Endothelial cell of umbilical vein (primary cell): Measurements from ENCODE around the gene DDX31. TPM values are rescaled to one million over a fixed set of nuclear protein-coding genes. Genes with fewer than 3 reads are reported as not detected.

Experiments used
- BruUV-seq: library from RNA; stranded (reverse); fragments of 400-500 nt; replicated peaks from 2 replicates; lab custom pipeline; 2021; lab: Mats Ljungman, UMichigan
- CTCF ChIA-PET: fragments of 300-600, 350-600 bp; sonication (Branson Sonifier 250); formaldehyde crosslinking; loops from one replicate; lab custom pipeline; 2021; ENCODE audit warnings: antibody characterized with exemption, inconsistent platforms; lab: Charles Lee
- POLR2A ChIA-PET: fragments of 300-600, 350-600 bp; sonication (Branson Sonifier 250); formaldehyde crosslinking; loops from one replicate; lab custom pipeline; 2021; ENCODE audit warnings: antibody characterized with exemption, inconsistent platforms; lab: Charles Lee
- DNase-seq: peaks from one replicate; pipeline ENCODE4 v3.0.0-alpha.2; 2011; ENCODE audit warnings: low read depth, low spot score
- FAIRE-seq: peaks from 2 replicates; lab custom pipeline; 2011; peaks lifted over from hg19 to GRCh38; lab: Jason Lieb, UNC
- H2AFZ ChIP-seq: 2 replicates; pipeline ENCODE4 v1.6.0; 2012; ENCODE audit warnings: low read depth, low read length, control low read depth, inconsistent platforms
- H3K27ac ChIP-seq: 2 replicates; pipeline ENCODE4 v1.5.1; 2011; ENCODE audit warnings: low read depth, mild to moderate bottlenecking, control low read depth, low read length, moderate library complexity; ENCODE audit not compliant: insufficient read depth
- H3K27me3 ChIP-seq, 2 experiments: 2 replicates each; pipeline versions ENCODE4 v1.6.0 to v1.6.1; 2011; ENCODE audit warnings: low read length in 2 of 2, mixed read lengths in 1 of 2; ENCODE audit not compliant: control insufficient read depth in 2 of 2, insufficient read depth in 2 of 2
- H3K36me3 ChIP-seq, 2 experiments: 2 replicates in 1 of 2; 3 replicates in 1 of 2; pipeline ENCODE4 v1.5.1; 2011; ENCODE audit warnings: low read length in 2 of 2, mild to moderate bottlenecking in 1 of 2, moderate library complexity in 1 of 2; ENCODE audit not compliant: control insufficient read depth in 2 of 2, insufficient read depth in 2 of 2; ENCODE audit errors: extremely low read depth in 1 of 2
- H3K4me1 ChIP-seq: 3 replicates; pipeline ENCODE4 v1.5.1; 2011; ENCODE audit warnings: mild to moderate bottlenecking, low read length; ENCODE audit not compliant: control insufficient read depth, insufficient read depth; ENCODE audit errors: extremely low read depth
- H3K4me2 ChIP-seq: 2 replicates; pipeline ENCODE4 v1.6.1; 2011; ENCODE audit warnings: low read length, control low read depth, mixed read lengths; ENCODE audit not compliant: insufficient read depth
- H3K4me3 ChIP-seq, 3 experiments: fragments of 200-600 bp in 1 of 3; sonication (generic), shearing (Covaris generic) in 1 of 3; replicated peaks in 1 of 3; 2 replicates each; pipeline ENCODE4 v1.5.1; 2011 to 2016; ENCODE audit warnings: control low read depth in 3 of 3, low read length in 3 of 3, mild to moderate bottlenecking in 2 of 3, inconsistent platforms in 1 of 3, low read depth in 1 of 3, moderate library complexity in 1 of 3; ENCODE audit not compliant: insufficient read depth in 1 of 3
- H3K79me2 ChIP-seq: 2 replicates; pipeline ENCODE4 v1.6.0; 2012; ENCODE audit warnings: low read length, inconsistent platforms; ENCODE audit not compliant: control insufficient read depth, insufficient read depth
- H3K9ac ChIP-seq: replicated peaks from 2 replicates; pipeline ENCODE3; 2011; ENCODE audit warnings: low read length, control low read depth; ENCODE audit not compliant: insufficient read depth; ENCODE audit errors: extremely low read depth
- H3K9me1 ChIP-seq: replicated peaks from 3 replicates; pipeline ENCODE4 v1.6.0; 2011; ENCODE audit warnings: mild to moderate bottlenecking, low read length; ENCODE audit not compliant: control insufficient read depth, insufficient read depth; ENCODE audit errors: extremely low read depth
- H3K9me3 ChIP-seq: replicated peaks from 2 replicates; pipeline ENCODE4 v1.5.1; 2012; ENCODE audit warnings: low read length, inconsistent platforms; ENCODE audit not compliant: control insufficient read depth, insufficient read depth
- H4K20me1 ChIP-seq: replicated peaks from 2 replicates; pipeline ENCODE3; 2011; ENCODE audit warnings: mild to moderate bottlenecking, low read length; ENCODE audit not compliant: control insufficient read depth, insufficient read depth; ENCODE audit errors: extremely low read depth
- CTCF ChIP-seq, 2 donors: IDR thresholded peaks; 1 replicate in 1 of 2; 2 replicates in 1 of 2; pipeline ENCODE4 v1.5.1; 2011; ENCODE audit warnings: low read length in 2 of 2, mild to moderate bottlenecking in 2 of 2, moderate library complexity in 2 of 2, control low read depth in 1 of 2, inconsistent platforms in 1 of 2, low read depth in 1 of 2; ENCODE audit not compliant: insufficient read depth in 1 of 2; ENCODE audit errors: extremely low read depth in 1 of 2
- EZH2 ChIP-seq: IDR thresholded peaks from 2 replicates; pipeline ENCODE4 v1.6.1; 2012; ENCODE audit warnings: borderline replicate concordance, low read depth, mild to moderate bottlenecking, moderate library complexity, low read length, inconsistent platforms; ENCODE audit not compliant: severe bottlenecking
- FOS ChIP-seq: IDR thresholded peaks from 2 replicates; pipeline ENCODE4 v1.6.1; 2011; ENCODE audit warnings: mild to moderate bottlenecking, low read length, moderate library complexity, borderline replicate concordance; ENCODE audit not compliant: insufficient read depth
- GATA2 ChIP-seq: IDR thresholded peaks from 2 replicates; pipeline ENCODE4 v1.7.0; 2011; ENCODE audit warnings: low read depth, mild to moderate bottlenecking, moderate library complexity, mixed read lengths, low read length; ENCODE audit not compliant: insufficient read length, insufficient read depth
- JUN ChIP-seq: IDR thresholded peaks from 2 replicates; pipeline ENCODE4 v1.6.1; 2011; ENCODE audit warnings: borderline replicate concordance, low read depth; ENCODE audit not compliant: insufficient read length, insufficient read depth
- MAX ChIP-seq: IDR thresholded peaks from 2 replicates; pipeline ENCODE4 v1.6.1; 2011; ENCODE audit not compliant: insufficient read depth, insufficient read length
- MYC ChIP-seq: IDR thresholded peaks from one replicate; pipeline ENCODE4 v1.6.1; 2011; ENCODE audit warnings: mild to moderate bottlenecking, low read depth, low read length
- POLR2A ChIP-seq: IDR thresholded peaks from 2 replicates; pipeline ENCODE4 v1.6.1; 2012; ENCODE audit warnings: low read depth, mild to moderate bottlenecking, control low read depth, low read length
- POLR2AphosphoS5 ChIP-seq: IDR thresholded peaks from 2 replicates; pipeline ENCODE4 v1.6.1; 2012; ENCODE audit warnings: low read depth, mild to moderate bottlenecking, control low read depth, low read length, moderate library complexity; ENCODE audit not compliant: insufficient read depth
- dilution Hi-C: fragments of 300-500 bp; cut with MboI; formaldehyde crosslinking; loops from one replicate; pipeline ENCODE4 v1.15.0; 2019; ENCODE audit warnings: low sequenced_read_pairs; ENCODE audit not compliant: extremely low pct_ligation_motif_present
- intact Hi-C: fragments of 100-400 bp; cut with micrococcal nuclease; formaldehyde crosslinking; loops from one replicate; pipeline ENCODE4 v1.10.0; 2022
- polyA plus RNA-seq, 4 experiments: library from polyadenylated mRNA; depleted of rRNA in 3 of 4; stranded (reverse) in 3 of 4; unstranded in 1 of 4; fragments of >200 nt; gene quantifications; 2 replicates each; pipeline versions ENCODE4 v1.2.1 to v1.2.3, GENCODE V29; 2011 to 2012; ENCODE audit warnings: missing spikeins in 1 of 4
- total RNA-seq: library from RNA; stranded (reverse); gene quantifications from 2 replicates; pipeline ENCODE4 v1.2.3, GENCODE V29; 2021

DDX31 gene
- total and polyA plus RNA-seq, 2 donors (not counting 3 experiments of a cell fraction or from before 2014, with no cell fraction given), result 8.0 to 16.3 TPM

- H3K36me3 ChIP-seq, result no peaks in the 10 kb centered on the region
- CTCF ChIA-PET, result interaction anchor here (0.9 to 1.3 kb wide), 2 partner anchors 12 to 15 kb away, joined by 3 to 5 read pairs; no protein-coding TSS in a partner anchor
- POLR2A ChIA-PET, result no interaction called here
These were observed 110.1 kb downstream of the DDX31 start for GRCh38 chr9:132559711-132560110.

More at GRCh38 chr9:132559711-132560110, 110.1 kb downstream of the DDX31 start:
- peaks cover 5% of the 10 kb centered on the region for H3K4me1 ChIP-seq
- H4K20me1 ChIP-seq, result no peaks in the 10 kb centered on the region
- DNase-seq, result no peak
- H3K9me3 ChIP-seq, result no peaks in the 10 kb centered on the region
- H2AFZ ChIP-seq, result no peak overlapping the region
- no peak overlapping the region for H3K27ac ChIP-seq
- no peak overlapping the region for H3K4me3 ChIP-seq
- no peaks in the 10 kb centered on the region for H3K79me2 ChIP-seq
- TF ChIP-seq POLR2AphosphoS5, result no peak
- no peak for TF ChIP-seq FOS
- no peak for TF ChIP-seq MYC
- TF ChIP-seq CTCF (IDR thresholded peaks at IDR 0.05; ENCODE audit: extremely low read depth in 1 of 2, insufficient read depth in 1 of 2, low read depth in 1 of 2, low read length in 2 of 2), result no peak
- no peak for TF ChIP-seq JUN
- no peak for TF ChIP-seq GATA2
- no peak for TF ChIP-seq EZH2
- TF ChIP-seq MAX, result no peak
- TF ChIP-seq POLR2A, result no peak
- dilution Hi-C loops (no loop called here), intact Hi-C loops (no loop called here)
- no peak overlapping the region for H3K9ac ChIP-seq
- no peaks in the 10 kb centered on the region for H3K9me1 ChIP-seq
- no peak for FAIRE-seq
- no peak overlapping the region for H3K4me2 ChIP-seq
- H3K27me3 ChIP-seq, result peaks cover 15 to 17% of the 10 kb centered on the region in 2 experiments
- no TSS peak for BruUV-seq
